ENCODE results near the gene OR4K13. TPM values are rescaled to one million over a fixed set of nuclear protein-coding genes. Genes with fewer than 3 reads are reported as not detected.

Gene OR4K13
- total and polyA plus RNA-seq, 4 donors = not detected

GRCh38 chr14:20001863-20002262 lies 34.0 kb downstream of the OR4K13 start, which contains the start of gene OR4Q2:
Gene OR4Q2 (plus strand): TSS chr14:20002163.
- no peaks in the 10 kb centered on the region for H3K27me3 ChIP-seq (ENCODE audit: control insufficient read depth in 4 of 4, insufficient read depth in 4 of 4, low read length in 3 of 4)
- no peak within 1 kb of the TSS for H3K27ac ChIP-seq (ENCODE audit: low read depth in 1 of 2, low read length in 2 of 2)
- H3K9me3 ChIP-seq (ENCODE audit: control insufficient read depth in 4 of 4, low read length in 3 of 4) = no peaks in the 10 kb centered on the region
- H3K36me3 ChIP-seq (ENCODE audit: control insufficient read depth in 4 of 4, insufficient read depth in 3 of 4, low read depth in 1 of 4, low read length in 3 of 4) = no peaks in the 10 kb centered on the region
- DNase-seq (ENCODE audit: low spot score) = no peak
- H3K4me3 ChIP-seq (ENCODE audit: low read depth in 1 of 3, low read length in 3 of 3) = no peak within 1 kb of the TSS
- no peak for TF ChIP-seq HNF4A (conservative IDR thresholded peaks at IDR 0.05)
- no peaks in the 10 kb centered on the region for H3K4me1 ChIP-seq (ENCODE audit: control insufficient read depth in 4 of 4, insufficient read depth in 4 of 4, low read length in 3 of 4)
- H3K9ac ChIP-seq (ENCODE audit: low read depth in 1 of 2, low read length in 2 of 2) = no peak within 1 kb of the TSS

DNA sequence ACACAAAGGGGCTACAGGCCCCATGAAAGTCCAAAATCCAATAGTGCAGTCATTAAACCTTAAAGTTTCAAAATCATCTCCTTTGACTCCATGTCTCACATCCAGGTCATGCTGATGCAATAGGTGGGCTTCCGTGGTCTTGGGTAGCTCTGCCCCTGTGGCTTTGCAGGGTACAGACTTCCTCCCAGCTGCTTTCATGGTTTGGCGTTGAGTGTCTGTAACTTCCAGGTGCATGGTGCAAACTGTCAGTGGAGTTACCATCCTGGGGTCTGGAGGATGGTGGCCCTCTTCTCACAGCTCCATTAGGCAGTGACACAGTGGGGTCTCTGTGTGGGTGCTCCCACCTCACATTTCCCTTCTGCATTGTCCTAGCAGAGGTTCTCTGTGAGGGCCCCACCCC lies 42.4 kb downstream of the OR4K13 start:
- 54% methylated on average over 2 of the region's 2 CpGs for WGBS
- no peaks in the 10 kb centered on the region for H3K4me1 ChIP-seq (ENCODE audit: control insufficient read depth in 4 of 4, insufficient read depth in 4 of 4, low read length in 3 of 4)
- no peaks in the 10 kb centered on the region for H3K27me3 ChIP-seq (ENCODE audit: control insufficient read depth in 4 of 4, insufficient read depth in 4 of 4, low read length in 3 of 4)
- H3K4me3 ChIP-seq (ENCODE audit: low read depth in 1 of 3, low read length in 3 of 3) = no peak overlapping the region
- no peaks in the 10 kb centered on the region for H3K36me3 ChIP-seq (ENCODE audit: control insufficient read depth in 4 of 4, insufficient read depth in 3 of 4, low read depth in 1 of 4, low read length in 3 of 4)
- TF ChIP-seq REST (IDR thresholded peaks at IDR 0.05) (no peak), SP1 (IDR thresholded peaks at IDR 0.05) (no peak)
- DNase-seq (ENCODE audit: low spot score) = no peak
- peaks cover 0 to 5% (median 0%) of the 10 kb centered on the region in 4 donors for H3K9me3 ChIP-seq (ENCODE audit: control insufficient read depth in 4 of 4, low read length in 3 of 4)
- no peak overlapping the region for H3K27ac ChIP-seq (ENCODE audit: low read depth in 1 of 2, low read length in 2 of 2)
- no peak overlapping the region for H3K9ac ChIP-seq (ENCODE audit: low read depth in 1 of 2, low read length in 2 of 2)

Other genes with a start within 250 kb of the OR4K13 start
- not detected for gene OR4N2, start 232.3 kb downstream of the OR4K13 start, total RNA-seq
- gene OR4N2, start 232.3 kb downstream of the OR4K13 start, polyA plus RNA-seq = not detected
- gene OR4K2, start 160.9 kb downstream of the OR4K13 start, total RNA-seq = not detected
- gene OR4K2, start 160.9 kb downstream of the OR4K13 start, polyA plus RNA-seq = not detected
- gene OR4K5, start 115.4 kb downstream of the OR4K13 start, total RNA-seq = not detected
- gene OR4K5, start 115.4 kb downstream of the OR4K13 start, polyA plus RNA-seq = not detected
- not detected for gene OR4K1, start 105.1 kb downstream of the OR4K13 start, total RNA-seq
- not detected for gene OR4K1, start 105.1 kb downstream of the OR4K13 start, polyA plus RNA-seq
- not detected for gene OR4K15, start 60.4 kb downstream of the OR4K13 start, total RNA-seq
- not detected for gene OR4K15, start 60.4 kb downstream of the OR4K13 start, polyA plus RNA-seq
- not detected for gene OR4Q2, start 33.9 kb downstream of the OR4K13 start, total RNA-seq
- not detected for gene OR4Q2, start 33.9 kb downstream of the OR4K13 start, polyA plus RNA-seq
- gene OR4K14, start 16.7 kb downstream of the OR4K13 start, total RNA-seq = not detected
- not detected for gene OR4K14, start 16.7 kb downstream of the OR4K13 start, polyA plus RNA-seq
- not detected for gene OR4L1, start 24.0 kb upstream of the OR4K13 start, total RNA-seq
- not detected for gene OR4L1, start 24.0 kb upstream of the OR4K13 start, polyA plus RNA-seq
- not detected for gene OR4K17, start 74.7 kb upstream of the OR4K13 start, total RNA-seq
- not detected for gene OR4K17, start 74.7 kb upstream of the OR4K13 start, polyA plus RNA-seq
- gene OR4N5, start 102.8 kb upstream of the OR4K13 start, total RNA-seq = not detected
- not detected for gene OR4N5, start 102.8 kb upstream of the OR4K13 start, polyA plus RNA-seq
- gene OR11G2, start 154.9 kb upstream of the OR4K13 start, total RNA-seq = not detected
- not detected for gene OR11G2, start 154.9 kb upstream of the OR4K13 start, polyA plus RNA-seq
- not detected for gene OR11H6, start 187.7 kb upstream of the OR4K13 start, total RNA-seq
- gene OR11H6, start 187.7 kb upstream of the OR4K13 start, polyA plus RNA-seq = not detected
- gene OR11H7, start 192.9 kb upstream of the OR4K13 start, total RNA-seq = not detected
- gene OR11H7, start 192.9 kb upstream of the OR4K13 start, polyA plus RNA-seq = not detected
- not detected for gene OR11H4, start 203.2 kb upstream of the OR4K13 start, total RNA-seq
- not detected for gene OR11H4, start 203.2 kb upstream of the OR4K13 start, polyA plus RNA-seq